HCT116 (cell line): ENCODE results near the gene CDK5RAP1. TPM values are rescaled to one million over a fixed set of nuclear protein-coding genes. Genes with fewer than 3 reads are reported as not detected.
A peak's percentile ranks its signal among the peaks of the same experiment; 100 is the strongest.

Source experiments
- ATAC-seq: fragments of 200-7000 bp; cut with Tn5 transposase; 2 replicates; pipeline ENCODE4 v1.9.1; 2020; ENCODE audit warnings: mild to moderate bottlenecking, moderate library complexity
- BruUV-seq: library from RNA; stranded (reverse); fragments of 400-500 nt; replicated peaks from 2 replicates; lab custom pipeline; 2021; lab: Mats Ljungman, UMichigan
- CTCF ChIA-PET: fragments of 300-600 bp; sonication (Branson Sonifier 250); formaldehyde crosslinking; loops from one replicate; lab custom pipeline; 2021; ENCODE audit warnings: antibody characterized with exemption; lab: Charles Lee
- POLR2A ChIA-PET: fragments of 300-600, 350-600 bp; sonication (Branson Sonifier 250); formaldehyde crosslinking; loops from one replicate; lab custom pipeline; 2021; ENCODE audit warnings: antibody characterized with exemption; lab: Charles Lee
- RAD21 ChIA-PET, 2 experiments: fragments of 300-600 bp; sonication (Branson Sonifier 250); formaldehyde crosslinking; loops; one replicate each; lab custom pipeline; 2023; ENCODE audit warnings: low total read pairs in 2 of 2; ENCODE audit not compliant: uncharacterized antibody in 2 of 2, unreplicated experiment in 2 of 2, low non-redundant PET in 1 of 2; lab: Charles Lee
- DNase-seq: peaks from one replicate; pipeline ENCODE4 v3.0.0-alpha.2; 2010; ENCODE audit warnings: low read depth, low spot score
- H2AFZ ChIP-seq: fragments of 200-600 bp; shearing (Covaris generic), sonication (generic); 2 replicates; pipeline ENCODE4 v1.6.1; 2017; ENCODE audit warnings: low read depth, mixed run types, mixed read lengths, antibody characterized with exemption, low read length; ENCODE audit not compliant: poor library complexity, severe bottlenecking
- H3K27ac ChIP-seq: 2 replicates; pipeline ENCODE4 v1.5.1; 2012; ENCODE audit warnings: low read depth, low read length
- H3K27me3 ChIP-seq: fragments of 200-600 bp; sonication (generic); 2 replicates; pipeline ENCODE4 v1.6.1; 2016; ENCODE audit warnings: mixed run types, low read length, mixed read lengths; ENCODE audit not compliant: insufficient read depth
- H3K36me3 ChIP-seq, 2 experiments: fragments of 200-500 bp in 1 of 2; fragments of 200-600 bp in 1 of 2; sonication (Bioruptor generic) in 1 of 2; sonication (generic) in 1 of 2; 2 replicates each; pipeline versions ENCODE4 v1.5.1 to v1.6.1; 2014 to 2016; ENCODE audit warnings: low read length in 2 of 2, inconsistent platforms in 1 of 2, mixed read lengths in 1 of 2, mixed run types in 1 of 2; ENCODE audit not compliant: insufficient read depth in 2 of 2, control insufficient read depth in 1 of 2
- H3K4me1 ChIP-seq, 2 experiments: fragments of 200-600 bp in 1 of 2; sonication (generic) in 1 of 2; 2 replicates each; pipeline versions ENCODE4 v1.5.1 to v1.6.1; 2012 to 2017; ENCODE audit warnings: low read length in 2 of 2, inconsistent platforms in 1 of 2, mild to moderate bottlenecking in 1 of 2, mixed read lengths in 1 of 2, mixed run types in 1 of 2, moderate library complexity in 1 of 2; ENCODE audit not compliant: insufficient read depth in 2 of 2, control insufficient read depth in 1 of 2
- H3K4me2 ChIP-seq: fragments of 200-600 bp; sonication (generic); 2 replicates; pipeline ENCODE4 v1.6.1; 2017; ENCODE audit warnings: mixed run types, low read length, mixed read lengths
- H3K4me3 ChIP-seq, 2 experiments: fragments of 200-600 bp in 1 of 2; sonication (generic) in 1 of 2; replicated peaks in 1 of 2; 2 replicates each; pipeline ENCODE4 v1.5.1; 2011 to 2016; ENCODE audit warnings: low read length in 2 of 2, control low read depth in 1 of 2, low read depth in 1 of 2, mild to moderate bottlenecking in 1 of 2, mixed read lengths in 1 of 2, mixed run types in 1 of 2
- H3K79me2 ChIP-seq: fragments of 200-600 bp; sonication (generic); 2 replicates; pipeline ENCODE4 v1.6.1; 2017; ENCODE audit warnings: mild to moderate bottlenecking, mixed run types, low read length, moderate library complexity, mixed read lengths; ENCODE audit not compliant: insufficient read depth
- H3K9ac ChIP-seq: fragments of 200-600 bp; sonication (generic); 2 replicates; pipeline ENCODE4 v1.6.1; 2016; ENCODE audit warnings: low read length, mixed read lengths
- H3K9me2 ChIP-seq: fragments of 200-600 bp; sonication (generic), shearing (Covaris generic); 2 replicates; pipeline ENCODE4 v1.6.1; 2017; ENCODE audit warnings: mixed run types, mild to moderate bottlenecking, moderate library complexity; ENCODE audit not compliant: insufficient read depth
- H3K9me3 ChIP-seq, 2 experiments: fragments of 200-500 bp in 1 of 2; fragments of 200-600 bp in 1 of 2; sonication (Bioruptor generic) in 1 of 2; sonication (generic) in 1 of 2; 2 replicates each; pipeline ENCODE4 v1.6.1; 2014 to 2017; ENCODE audit warnings: low read length in 2 of 2, mixed read lengths in 2 of 2, inconsistent platforms in 1 of 2, low read depth in 1 of 2, mild to moderate bottlenecking in 1 of 2, mixed run types in 1 of 2, moderate library complexity in 1 of 2; ENCODE audit not compliant: control insufficient read depth in 1 of 2, insufficient read depth in 1 of 2
- H4K20me1 ChIP-seq: fragments of 200-600 bp; sonication (generic), shearing (Covaris generic); 2 replicates; pipeline ENCODE4 v1.6.1; 2017; ENCODE audit warnings: mixed run types, mild to moderate bottlenecking, moderate library complexity; ENCODE audit not compliant: insufficient read depth
- EZH2 ChIP-seq: fragments of 200-600 bp; sonication (generic); IDR thresholded peaks from 2 replicates; pipeline ENCODE4 v1.6.1; 2017; ENCODE audit warnings: antibody characterized with exemption, mixed run types
- FOSL1 ChIP-seq: IDR thresholded peaks from 2 replicates; pipeline ENCODE4 v1.6.1; 2012; ENCODE audit warnings: low read depth
- POLR2A ChIP-seq: IDR thresholded peaks from 2 replicates; pipeline ENCODE4 v1.7.0; 2011; ENCODE audit warnings: borderline replicate concordance; ENCODE audit not compliant: insufficient read depth, insufficient read length; ENCODE audit errors: extremely low read depth
- RAD21 ChIP-seq: IDR thresholded peaks from 2 replicates; pipeline ENCODE4 v1.6.1; 2012; ENCODE audit warnings: low read depth, mild to moderate bottlenecking
- TCF7L2 ChIP-seq: IDR thresholded peaks from 2 replicates; pipeline ENCODE4 v1.7.0; 2011; ENCODE audit warnings: borderline replicate concordance, inconsistent platforms; ENCODE audit not compliant: insufficient read depth, insufficient read length; ENCODE audit errors: extremely low read depth
- intact Hi-C: fragments of 100-400 bp; cut with micrococcal nuclease; formaldehyde crosslinking; loops from 2 replicates; pipeline ENCODE4 v1.10.0; 2022
- total RNA-seq: library from RNA; stranded (reverse); gene quantifications from one replicate; pipeline ENCODE4 v1.2.1, GENCODE V29; 2021; ENCODE audit not compliant: unreplicated experiment
- TF ChIP-seq, protein P1 (sequence below), 3 experiments: fragments of 200-600 bp in 1 of 3; sonication (generic) in 1 of 3; IDR thresholded peaks in 2 of 3; conservative IDR thresholded peaks in 1 of 3; 2 replicates each; pipeline ENCODE4 v1.5.1; 2012 to 2017; ENCODE audit warnings: low read depth in 2 of 3, low read length in 2 of 3, antibody characterized with exemption in 1 of 3, borderline replicate concordance in 1 of 3, control low read depth in 1 of 3, mild to moderate bottlenecking in 1 of 3, mixed read lengths in 1 of 3, mixed run types in 1 of 3, moderate library complexity in 1 of 3; ENCODE audit not compliant: insufficient read depth in 1 of 3
- TF ChIP-seq, protein P2 (sequence below): IDR thresholded peaks from 2 replicates; pipeline ENCODE4 v1.6.1; 2011; ENCODE audit warnings: mild to moderate bottlenecking, low read length, moderate library complexity; ENCODE audit not compliant: insufficient replicate concordance; ENCODE audit errors: extremely low read depth

CDK5RAP1 gene
- total RNA-seq, 1 experiment from 2014 or later: 41.4 TPM

DNA sequence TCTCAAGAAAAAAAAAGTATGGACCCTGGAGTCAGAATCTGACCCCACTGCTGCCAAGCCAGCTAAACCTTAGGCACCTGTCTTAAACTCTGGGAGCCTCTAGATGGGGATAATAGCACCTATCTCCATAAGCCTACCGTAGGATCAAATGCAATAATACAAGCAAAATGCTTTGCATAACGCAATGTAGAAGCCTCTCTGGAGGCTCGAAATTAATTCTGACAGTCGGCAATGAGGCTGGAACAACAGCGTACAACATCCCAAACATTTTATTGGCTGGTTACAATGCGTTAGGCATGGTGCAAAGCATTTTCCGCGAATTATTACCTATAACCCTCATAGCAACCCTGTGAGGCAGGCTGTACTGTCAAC is 521 bp downstream of the CDK5RAP1 start:
- H3K4me1 ChIP-seq: peaks cover 10 to 15% of the 10 kb centered on the region in 2 experiments
- DNase-seq (no peak), ATAC-seq (peak; percentile 74)
- no peaks in the 10 kb centered on the region for H3K27me3 ChIP-seq
- H3K27ac ChIP-seq: peak overlapping the region; percentile 54
- ChIA-PET CTCF (interaction anchor here (0.8 to 1.9 kb wide), 3 partner anchors 13 to 253 kb away, joined by 3 to 6 read pairs (median 3); no protein-coding TSS in a partner anchor), RAD21 (interaction anchor here in 1 of 2 experiments (1.4 kb wide), 1 partner anchor 44 kb away, joined by 3 read pairs; no protein-coding TSS in a partner anchor), POLR2A (interaction anchor here (0.9 to 1.0 kb wide), 3 partner anchors 14 to 712 kb away, joined by 3 to 5 read pairs (median 5); partner anchors contain the start of gene SNTA1)
- TSS peak; percentile 58 for BruUV-seq
- intact Hi-C loops: loop anchor here (2.0 kb wide), 1 partner anchor 44 kb away; no protein-coding TSS in a partner anchor
- no peak for TF ChIP-seq EZH2
- TF ChIP-seq FOSL1: no peak
- no peak for TF ChIP-seq TCF7L2
- TF ChIP-seq, protein P1, sequence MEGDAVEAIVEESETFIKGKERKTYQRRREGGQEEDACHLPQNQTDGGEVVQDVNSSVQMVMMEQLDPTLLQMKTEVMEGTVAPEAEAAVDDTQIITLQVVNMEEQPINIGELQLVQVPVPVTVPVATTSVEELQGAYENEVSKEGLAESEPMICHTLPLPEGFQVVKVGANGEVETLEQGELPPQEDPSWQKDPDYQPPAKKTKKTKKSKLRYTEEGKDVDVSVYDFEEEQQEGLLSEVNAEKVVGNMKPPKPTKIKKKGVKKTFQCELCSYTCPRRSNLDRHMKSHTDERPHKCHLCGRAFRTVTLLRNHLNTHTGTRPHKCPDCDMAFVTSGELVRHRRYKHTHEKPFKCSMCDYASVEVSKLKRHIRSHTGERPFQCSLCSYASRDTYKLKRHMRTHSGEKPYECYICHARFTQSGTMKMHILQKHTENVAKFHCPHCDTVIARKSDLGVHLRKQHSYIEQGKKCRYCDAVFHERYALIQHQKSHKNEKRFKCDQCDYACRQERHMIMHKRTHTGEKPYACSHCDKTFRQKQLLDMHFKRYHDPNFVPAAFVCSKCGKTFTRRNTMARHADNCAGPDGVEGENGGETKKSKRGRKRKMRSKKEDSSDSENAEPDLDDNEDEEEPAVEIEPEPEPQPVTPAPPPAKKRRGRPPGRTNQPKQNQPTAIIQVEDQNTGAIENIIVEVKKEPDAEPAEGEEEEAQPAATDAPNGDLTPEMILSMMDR (IDR thresholded peaks at IDR 0.05 in 2 of 3, conservative IDR thresholded peaks at IDR 0.05 in 1 of 3; ENCODE audit: borderline replicate concordance in 1 of 3, insufficient read depth in 1 of 3, low read depth in 2 of 3, low read length in 2 of 3): peak; percentile 23 to 28 (median 24); a peak in 3 of 6 replicates
- TF ChIP-seq, protein P2, sequence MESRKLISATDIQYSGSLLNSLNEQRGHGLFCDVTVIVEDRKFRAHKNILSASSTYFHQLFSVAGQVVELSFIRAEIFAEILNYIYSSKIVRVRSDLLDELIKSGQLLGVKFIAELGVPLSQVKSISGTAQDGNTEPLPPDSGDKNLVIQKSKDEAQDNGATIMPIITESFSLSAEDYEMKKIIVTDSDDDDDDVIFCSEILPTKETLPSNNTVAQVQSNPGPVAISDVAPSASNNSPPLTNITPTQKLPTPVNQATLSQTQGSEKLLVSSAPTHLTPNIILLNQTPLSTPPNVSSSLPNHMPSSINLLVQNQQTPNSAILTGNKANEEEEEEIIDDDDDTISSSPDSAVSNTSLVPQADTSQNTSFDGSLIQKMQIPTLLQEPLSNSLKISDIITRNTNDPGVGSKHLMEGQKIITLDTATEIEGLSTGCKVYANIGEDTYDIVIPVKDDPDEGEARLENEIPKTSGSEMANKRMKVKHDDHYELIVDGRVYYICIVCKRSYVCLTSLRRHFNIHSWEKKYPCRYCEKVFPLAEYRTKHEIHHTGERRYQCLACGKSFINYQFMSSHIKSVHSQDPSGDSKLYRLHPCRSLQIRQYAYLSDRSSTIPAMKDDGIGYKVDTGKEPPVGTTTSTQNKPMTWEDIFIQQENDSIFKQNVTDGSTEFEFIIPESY: no peak
- no peak for TF ChIP-seq POLR2A
- TF ChIP-seq RAD21: peak; percentile 50
- no peaks in the 10 kb centered on the region; a peak in 2 of 4 replicates for H3K36me3 ChIP-seq
- H2AFZ ChIP-seq: peak overlapping the region; percentile 92
- H3K9ac ChIP-seq: peak overlapping the region; percentile 79
- peaks cover 56% of the 10 kb centered on the region for H3K79me2 ChIP-seq
- H3K9me2 ChIP-seq: no peaks in the 10 kb centered on the region
- H3K4me3 ChIP-seq: peak overlapping the region; percentile 90 to 99
- H3K4me2 ChIP-seq: peak overlapping the region; percentile 85
- H4K20me1 ChIP-seq: no peaks in the 10 kb centered on the region
- no peaks in the 10 kb centered on the region for H3K9me3 ChIP-seq
